ENCODE measurements around the gene BATF3.
A peak's percentile ranks its signal among the peaks of the same experiment; 100 is the strongest.
"Not testable (repeated sequence)": the region's sequence is repeated elsewhere in the genome, so short reads cannot be mapped to it uniquely, and the experiment has no call there.

BATF3 gene

GRCh38 chr1:212699625-212700222 lies at the start of gene BATF3:
TSS of gene BATF3 (minus strand) at chr1:212699840. CDS start at chr1:212699762, 78 bp downstream.
- DNase-seq: no peak

- no peak for DNase-seq
Measured at GRCh38 chr1:212746546-212746945, 46.9 kb upstream of the BATF3 start.

- no peak for DNase-seq
Measured at GRCh38 chr1:212745303-212745702, 45.7 kb upstream of the BATF3 start.

GRCh38 chr1:212743901-212744475 lies 44.3 kb upstream of the BATF3 start:
- no peak for DNase-seq

GRCh38 chr1:212738330-212738729 lies 38.7 kb upstream of the BATF3 start:
- no peak for DNase-seq

GRCh38 chr1:212737559-212737958 lies 37.9 kb upstream of the BATF3 start:
- DNase-seq: no peak

GRCh38 chr1:212733109-212733508 lies 33.5 kb upstream of the BATF3 start:
- no peak for DNase-seq

GRCh38 chr1:212731630-212732029 lies 32.0 kb upstream of the BATF3 start:
- DNase-seq: no peak

GRCh38 chr1:212728606-212729005 lies 29.0 kb upstream of the BATF3 start:
- no peak for DNase-seq

- no peak for DNase-seq
Measured at GRCh38 chr1:212727386-212728181, 27.9 kb upstream of the BATF3 start.

- DNase-seq: not testable (repeated sequence)
Measured at GRCh38 chr1:212724679-212725078, 25.0 kb upstream of the BATF3 start.

- no peak for DNase-seq
Measured at GRCh38 chr1:212722270-212722957, 22.8 kb upstream of the BATF3 start.

GRCh38 chr1:212721388-212722247 lies 22.0 kb upstream of the BATF3 start:
- DNase-seq: peak; percentile 39

- no peak for DNase-seq
Measured at GRCh38 chr1:212719633-212720032, 20.0 kb upstream of the BATF3 start.

GRCh38 chr1:212718499-212718898 lies 18.9 kb upstream of the BATF3 start:
- DNase-seq: no peak

GRCh38 chr1:212716161-212716560 lies 16.5 kb upstream of the BATF3 start:
- no peak for DNase-seq

GRCh38 chr1:212713465-212714136 lies 14.0 kb upstream of the BATF3 start:
- no peak for DNase-seq

- no peak for DNase-seq
Measured at GRCh38 chr1:212712451-212713303, 13.0 kb upstream of the BATF3 start.

- DNase-seq: not testable (repeated sequence)
Measured at GRCh38 chr1:212711974-212712373, 12.3 kb upstream of the BATF3 start.

GRCh38 chr1:212710566-212710965 lies 10.9 kb upstream of the BATF3 start:
- no peak for DNase-seq

GRCh38 chr1:212703991-212704564 lies 4.4 kb upstream of the BATF3 start:
- no peak for DNase-seq
